GM12874 (cell line): Measurements from ENCODE around the gene FUOM.

Experiments used
- TF ChIP-seq, protein P1 (sequence below): IDR thresholded peaks from 2 replicates; pipeline ENCODE4 v1.5.1; 2011; ENCODE audit warnings: low read depth, mild to moderate bottlenecking, control low read depth, low read length, moderate library complexity; ENCODE audit not compliant: insufficient read depth

FUOM gene

GRCh38 chr10:133377025-133377817, 19.4 kb upstream of the FUOM start:
- TF ChIP-seq, protein P1, sequence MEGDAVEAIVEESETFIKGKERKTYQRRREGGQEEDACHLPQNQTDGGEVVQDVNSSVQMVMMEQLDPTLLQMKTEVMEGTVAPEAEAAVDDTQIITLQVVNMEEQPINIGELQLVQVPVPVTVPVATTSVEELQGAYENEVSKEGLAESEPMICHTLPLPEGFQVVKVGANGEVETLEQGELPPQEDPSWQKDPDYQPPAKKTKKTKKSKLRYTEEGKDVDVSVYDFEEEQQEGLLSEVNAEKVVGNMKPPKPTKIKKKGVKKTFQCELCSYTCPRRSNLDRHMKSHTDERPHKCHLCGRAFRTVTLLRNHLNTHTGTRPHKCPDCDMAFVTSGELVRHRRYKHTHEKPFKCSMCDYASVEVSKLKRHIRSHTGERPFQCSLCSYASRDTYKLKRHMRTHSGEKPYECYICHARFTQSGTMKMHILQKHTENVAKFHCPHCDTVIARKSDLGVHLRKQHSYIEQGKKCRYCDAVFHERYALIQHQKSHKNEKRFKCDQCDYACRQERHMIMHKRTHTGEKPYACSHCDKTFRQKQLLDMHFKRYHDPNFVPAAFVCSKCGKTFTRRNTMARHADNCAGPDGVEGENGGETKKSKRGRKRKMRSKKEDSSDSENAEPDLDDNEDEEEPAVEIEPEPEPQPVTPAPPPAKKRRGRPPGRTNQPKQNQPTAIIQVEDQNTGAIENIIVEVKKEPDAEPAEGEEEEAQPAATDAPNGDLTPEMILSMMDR: no peak

GRCh38 chr10:133375357-133376115, 17.7 kb upstream of the FUOM start:
- TF ChIP-seq, protein P1: no peak

DNA sequence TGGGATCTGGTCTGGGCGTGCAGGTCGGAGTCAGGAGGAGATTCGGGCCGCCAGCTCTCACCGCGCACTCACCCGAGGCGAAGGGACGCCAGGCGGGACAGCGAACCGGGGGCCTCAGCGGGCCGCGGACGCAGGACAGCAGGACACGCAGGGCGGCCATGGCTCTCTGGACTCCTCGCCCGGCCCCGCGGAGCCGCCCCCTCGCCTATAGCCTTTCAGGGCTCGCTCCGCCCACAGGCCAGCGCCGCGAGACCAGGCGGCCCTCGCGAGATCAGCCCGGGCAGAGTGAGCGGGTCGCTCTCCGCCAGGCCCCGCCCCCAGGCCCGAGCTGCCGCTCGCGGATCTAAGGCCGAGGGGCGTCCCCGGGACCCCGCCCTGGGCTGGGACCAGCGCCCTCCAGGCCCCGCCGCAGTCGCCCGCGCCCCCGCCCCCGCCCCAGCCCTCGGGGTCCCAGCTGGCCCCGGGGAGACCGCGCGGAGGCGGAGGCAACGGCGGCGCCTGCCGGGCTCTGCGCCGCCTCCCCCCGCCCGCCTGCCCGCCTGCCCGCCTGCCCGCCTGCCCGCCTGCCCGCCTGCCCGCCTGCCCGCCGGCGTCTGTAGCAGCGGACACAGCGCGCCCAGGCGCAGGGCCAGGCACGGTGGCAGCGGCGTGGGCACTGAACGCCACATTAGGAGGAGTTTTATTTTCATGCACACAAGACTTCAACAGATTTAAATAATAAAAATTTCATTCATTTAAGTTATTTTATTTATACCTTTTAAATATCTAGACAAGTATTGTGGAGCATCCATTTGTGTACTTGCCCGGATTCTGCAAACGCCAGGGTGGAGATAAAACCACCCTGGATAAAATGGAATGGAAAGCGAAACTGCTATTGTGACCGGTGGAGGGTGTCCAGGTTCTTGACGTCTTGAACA, 15.6 kb upstream of the FUOM start, which contains the start of gene ECHS1:
Gene ECHS1, minus strand, starts transcription at position 181 of the 917 bp plus-strand sequence. Its CDS starts 21 bp downstream, at position 160.
- TF ChIP-seq, protein P1: no peak

GRCh38 chr10:133372507-133372906, 14.7 kb upstream of the FUOM start:
- TF ChIP-seq, protein P1: no peak

DNA sequence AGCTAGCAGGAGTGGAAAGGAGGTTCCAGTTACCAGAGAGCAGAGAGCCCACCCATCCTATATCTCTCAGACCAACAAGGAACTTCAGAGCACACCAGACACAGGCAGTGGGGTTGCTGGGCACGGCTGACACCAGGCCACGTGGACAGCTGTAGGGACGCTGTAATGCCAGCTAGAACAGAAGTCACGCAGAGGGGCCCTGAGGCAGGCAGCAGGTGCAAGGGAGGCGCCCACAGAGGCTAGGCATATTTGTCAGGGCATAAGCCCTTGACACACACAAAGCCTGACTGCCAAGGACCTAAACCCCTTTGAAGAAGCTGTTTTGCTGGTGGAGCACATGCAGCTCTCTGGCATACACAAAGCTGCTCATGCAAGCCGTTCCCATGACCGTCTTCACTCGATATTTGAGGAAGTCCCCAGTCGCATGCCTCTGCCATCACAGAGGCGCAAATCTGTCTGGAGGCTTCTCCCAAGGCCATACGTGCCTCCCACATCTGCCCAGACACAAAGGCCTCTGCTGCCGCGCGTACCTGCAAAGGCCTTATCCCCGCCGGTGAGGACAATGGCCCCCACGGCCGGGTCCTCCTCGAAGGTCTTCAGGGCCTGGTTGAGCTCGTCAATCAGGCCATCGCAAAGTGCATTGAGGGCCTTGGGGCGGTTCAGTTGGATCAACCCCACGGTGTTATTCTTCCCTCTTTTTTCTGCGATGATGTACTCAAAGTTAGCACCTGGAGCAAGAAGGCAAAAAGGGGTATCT, 12.4 kb upstream of the FUOM start:
- TF ChIP-seq, protein P1: no peak

GRCh38 chr10:133368153-133368552, 10.3 kb upstream of the FUOM start:
- TF ChIP-seq, protein P1: no peak
